Measurements from ENCODE around the gene GOLGA6L7.
A peak's percentile ranks its signal among the peaks of the same experiment; 100 is the strongest.
"Not testable (repeated sequence)": the region's sequence is repeated elsewhere in the genome, so short reads cannot be mapped to it uniquely, and the experiment has no call there.

Gene GOLGA6L7

GRCh38 chr15:28871168-28871567, 22.7 kb upstream of the GOLGA6L7 start:
- DNase-seq (ENCODE audit: low spot score) (no peak), ATAC-seq (ENCODE audit: low read depth) (no peak)
- Histone ChIP-seq H3K9me3 (ENCODE audit: severe bottlenecking) (no peaks in the 10 kb centered on the region), H3K4me1 (ENCODE audit: insufficient read depth, poor library complexity, severe bottlenecking) (no peaks in the 10 kb centered on the region), H3K36me3 (ENCODE audit: low read depth) (no peaks in the 10 kb centered on the region), H3K4me3 (ENCODE audit: severe bottlenecking) (no peak overlapping the region), H3K27me3 (ENCODE audit: insufficient read depth, poor library complexity, severe bottlenecking) (no peaks in the 10 kb centered on the region), H3K27ac (ENCODE audit: poor library complexity, severe bottlenecking) (no peak overlapping the region)
- TF ChIP-seq CTCF (IDR thresholded peaks at IDR 0.05; ENCODE audit: poor library complexity, severe bottlenecking) = no peak

DNA sequence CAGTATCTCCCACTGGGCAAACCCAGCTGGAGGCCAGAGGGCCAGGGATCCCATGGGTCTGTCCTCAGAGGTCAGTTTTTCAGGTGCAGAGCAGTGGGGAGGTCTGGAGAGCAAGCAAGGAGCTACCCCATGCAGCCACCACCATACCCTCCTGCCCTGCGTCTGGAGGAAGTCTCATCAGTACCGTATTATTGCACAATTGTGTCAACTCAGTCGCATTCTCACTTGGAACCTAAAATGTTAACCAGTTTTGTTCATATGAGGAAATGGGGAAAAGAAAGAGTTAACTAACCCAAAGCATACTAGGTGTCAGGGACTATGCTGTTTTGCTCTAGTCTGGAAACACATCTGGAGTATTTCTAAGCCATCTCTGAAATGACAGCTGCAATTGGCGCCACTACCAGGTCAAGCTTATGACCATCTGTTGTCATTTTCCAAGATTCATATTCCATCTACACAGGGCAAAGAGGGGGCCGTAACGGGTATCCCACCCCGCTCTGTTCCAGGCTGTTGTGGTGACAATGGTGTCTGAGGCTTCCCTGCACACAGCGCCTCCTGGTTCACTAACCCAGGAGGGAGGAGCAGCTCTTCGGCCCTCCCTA, 20.4 kb upstream of the GOLGA6L7 start:
- no peak overlapping the region for H3K27ac ChIP-seq (ENCODE audit: poor library complexity, severe bottlenecking)
- H3K27me3 ChIP-seq (ENCODE audit: insufficient read depth, poor library complexity, severe bottlenecking) = no peaks in the 10 kb centered on the region
- H3K4me1 ChIP-seq (ENCODE audit: insufficient read depth, poor library complexity, severe bottlenecking) = no peaks in the 10 kb centered on the region
- DNase-seq (ENCODE audit: low spot score) (no peak), ATAC-seq (ENCODE audit: low read depth) (no peak)
- TF ChIP-seq CTCF (IDR thresholded peaks at IDR 0.05; ENCODE audit: poor library complexity, severe bottlenecking) = no peak
- no peak overlapping the region for H3K4me3 ChIP-seq (ENCODE audit: severe bottlenecking)
- no peaks in the 10 kb centered on the region for H3K9me3 ChIP-seq (ENCODE audit: severe bottlenecking)
- no peaks in the 10 kb centered on the region for H3K36me3 ChIP-seq (ENCODE audit: low read depth)

DNA sequence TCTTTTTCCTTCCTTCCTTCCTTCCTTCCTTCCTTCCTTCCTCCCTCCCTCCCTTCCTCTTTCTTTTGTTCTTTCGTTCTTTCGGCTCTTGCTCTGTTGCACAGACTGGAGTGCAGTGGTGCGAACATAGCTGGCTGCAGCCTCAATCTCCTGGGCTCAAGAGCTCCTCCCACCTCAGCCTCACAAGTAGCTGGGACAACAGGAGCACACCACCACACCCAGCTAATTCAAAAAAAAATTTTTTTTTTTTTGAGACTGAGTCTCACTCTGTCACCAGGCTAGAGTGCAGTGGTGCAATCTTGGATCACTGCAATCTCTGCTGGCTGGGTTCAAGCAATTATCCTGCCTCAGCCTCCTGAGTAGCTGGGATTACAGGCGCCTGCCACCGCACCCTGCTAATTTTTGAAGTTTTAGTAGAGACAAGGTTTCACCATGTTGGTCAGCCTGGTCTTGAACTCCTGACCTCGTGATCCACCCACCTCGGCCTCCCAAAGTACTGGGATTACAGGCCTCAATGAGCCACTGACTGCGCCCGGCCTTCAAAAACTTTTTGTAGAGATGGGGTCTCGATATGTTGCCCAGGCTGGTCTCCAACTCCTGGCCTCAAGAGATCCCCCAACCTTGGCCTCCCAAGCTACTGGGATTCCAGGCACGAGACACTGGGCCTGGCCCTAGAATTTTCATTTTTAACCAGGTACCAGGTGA, 13.3 kb upstream of the GOLGA6L7 start:
- not testable (repeated sequence) for H3K9me3 ChIP-seq (ENCODE audit: severe bottlenecking); H3K4me3 ChIP-seq (ENCODE audit: severe bottlenecking); H3K36me3 ChIP-seq (ENCODE audit: low read depth); ATAC-seq (ENCODE audit: low read depth); DNase-seq (ENCODE audit: low spot score); H3K27me3 ChIP-seq (ENCODE audit: insufficient read depth, poor library complexity, severe bottlenecking); H3K27ac ChIP-seq (ENCODE audit: poor library complexity, severe bottlenecking); H3K4me1 ChIP-seq (ENCODE audit: insufficient read depth, poor library complexity, severe bottlenecking)

DNA sequence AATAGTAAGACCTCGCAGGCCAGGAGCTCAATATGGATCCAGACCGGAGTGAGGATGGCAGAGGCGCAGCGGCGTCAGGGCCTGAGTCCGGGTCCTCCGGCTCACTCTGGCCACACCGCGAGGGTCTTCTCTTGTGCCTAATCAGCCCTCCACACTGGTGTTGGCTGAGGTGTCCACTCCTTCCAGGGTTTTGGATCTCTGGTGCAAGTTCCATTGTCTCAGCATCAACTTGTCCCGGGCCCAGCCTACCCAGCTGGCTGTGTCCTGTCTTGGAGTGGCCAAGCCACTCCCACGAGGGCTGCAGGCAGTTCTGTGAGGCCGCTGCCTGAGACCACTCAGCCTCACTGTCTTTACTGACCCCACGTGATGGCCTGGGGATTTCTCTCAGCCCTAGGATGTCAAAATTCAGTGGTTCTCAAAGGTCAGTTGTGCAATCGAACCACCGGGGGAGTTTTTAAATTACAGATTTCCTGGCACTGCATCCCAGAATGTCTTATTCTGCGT, 12.6 kb upstream of the GOLGA6L7 start:
- Histone ChIP-seq H3K4me3 (ENCODE audit: severe bottlenecking) (no peak overlapping the region), H3K4me1 (ENCODE audit: insufficient read depth, poor library complexity, severe bottlenecking) (no peaks in the 10 kb centered on the region), H3K36me3 (ENCODE audit: low read depth) (no peaks in the 10 kb centered on the region), H3K9me3 (ENCODE audit: severe bottlenecking) (no peaks in the 10 kb centered on the region), H3K27ac (ENCODE audit: poor library complexity, severe bottlenecking) (no peak overlapping the region), H3K27me3 (ENCODE audit: insufficient read depth, poor library complexity, severe bottlenecking) (no peaks in the 10 kb centered on the region)
- no peak for ATAC-seq (ENCODE audit: low read depth)
- DNase-seq (ENCODE audit: low spot score) = no peak
- no peak for TF ChIP-seq CTCF (IDR thresholded peaks at IDR 0.05; ENCODE audit: poor library complexity, severe bottlenecking)

DNA sequence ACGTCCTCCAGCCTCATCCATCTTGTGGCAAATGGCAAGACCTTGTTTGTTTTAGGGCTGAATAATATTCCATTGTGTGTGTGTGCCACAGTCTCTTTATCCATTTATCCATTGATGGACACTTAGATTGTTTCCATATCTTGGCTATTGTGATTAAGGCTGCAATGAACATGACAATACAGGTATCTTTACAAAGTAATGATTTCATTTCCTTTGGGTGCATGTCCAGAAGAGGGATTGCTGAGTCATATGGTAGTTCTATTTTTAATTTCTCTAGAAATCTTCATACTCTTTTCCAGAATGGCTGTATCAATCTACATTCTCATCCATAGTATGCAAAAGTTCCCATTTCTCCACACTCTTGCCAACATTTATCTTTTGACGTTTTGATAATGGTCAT, 6.1 kb upstream of the GOLGA6L7 start:
- not testable (repeated sequence) for H3K4me1 ChIP-seq (ENCODE audit: insufficient read depth, poor library complexity, severe bottlenecking); H3K4me3 ChIP-seq (ENCODE audit: severe bottlenecking); DNase-seq (ENCODE audit: low spot score); H3K27ac ChIP-seq (ENCODE audit: poor library complexity, severe bottlenecking); H3K36me3 ChIP-seq (ENCODE audit: low read depth); H3K9me3 ChIP-seq (ENCODE audit: severe bottlenecking); H3K27me3 ChIP-seq (ENCODE audit: insufficient read depth, poor library complexity, severe bottlenecking)
- peak; percentile 58; the same call in 2 of the 3 replicates for ATAC-seq (ENCODE audit: low read depth)

- H3K27me3 ChIP-seq (ENCODE audit: insufficient read depth, poor library complexity, severe bottlenecking); ATAC-seq (ENCODE audit: low read depth); H3K4me1 ChIP-seq (ENCODE audit: insufficient read depth, poor library complexity, severe bottlenecking); H3K9me3 ChIP-seq (ENCODE audit: severe bottlenecking); H3K36me3 ChIP-seq (ENCODE audit: low read depth); H3K4me3 ChIP-seq (ENCODE audit: severe bottlenecking); DNase-seq (ENCODE audit: low spot score); H3K27ac ChIP-seq (ENCODE audit: poor library complexity, severe bottlenecking): not testable (repeated sequence)
Measured at GRCh38 chr15:28853654-28854053, 5.2 kb upstream of the GOLGA6L7 start.

GRCh38 chr15:28849766-28850165, 1.3 kb upstream of the GOLGA6L7 start:
- H3K27ac ChIP-seq (ENCODE audit: poor library complexity, severe bottlenecking); H3K36me3 ChIP-seq (ENCODE audit: low read depth); ATAC-seq (ENCODE audit: low read depth); DNase-seq (ENCODE audit: low spot score); H3K9me3 ChIP-seq (ENCODE audit: severe bottlenecking); H3K27me3 ChIP-seq (ENCODE audit: insufficient read depth, poor library complexity, severe bottlenecking); H3K4me1 ChIP-seq (ENCODE audit: insufficient read depth, poor library complexity, severe bottlenecking); H3K4me3 ChIP-seq (ENCODE audit: severe bottlenecking): not testable (repeated sequence)

DNA sequence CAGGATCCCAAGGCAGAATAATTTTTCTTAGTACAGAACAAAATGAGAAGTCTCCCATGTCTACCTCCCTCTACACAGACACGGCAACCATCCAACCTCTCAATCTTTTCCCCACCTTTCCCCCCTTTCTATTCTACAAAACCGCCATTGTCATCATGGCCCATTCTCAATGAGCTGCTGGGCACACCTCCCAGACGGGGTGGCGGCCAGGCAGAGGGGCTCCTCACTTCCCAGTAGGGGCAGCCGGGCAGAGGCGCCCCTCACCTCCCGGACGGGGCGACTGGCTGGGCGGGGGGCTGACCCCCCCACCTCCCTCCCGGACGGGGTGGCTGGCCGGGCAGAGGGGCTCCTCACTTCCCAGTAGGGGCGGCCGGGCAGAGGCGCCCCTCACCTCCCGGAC, 827 bp upstream of the GOLGA6L7 start:
- H3K27ac ChIP-seq (ENCODE audit: poor library complexity, severe bottlenecking); H3K4me3 ChIP-seq (ENCODE audit: severe bottlenecking); H3K27me3 ChIP-seq (ENCODE audit: insufficient read depth, poor library complexity, severe bottlenecking); H3K4me1 ChIP-seq (ENCODE audit: insufficient read depth, poor library complexity, severe bottlenecking); DNase-seq (ENCODE audit: low spot score); H3K36me3 ChIP-seq (ENCODE audit: low read depth); ATAC-seq (ENCODE audit: low read depth); H3K9me3 ChIP-seq (ENCODE audit: severe bottlenecking): not testable (repeated sequence)

GRCh38 chr15:28847959-28848358, 485 bp downstream of the GOLGA6L7 start:
- H3K4me3 ChIP-seq (ENCODE audit: severe bottlenecking); H3K9me3 ChIP-seq (ENCODE audit: severe bottlenecking); H3K27ac ChIP-seq (ENCODE audit: poor library complexity, severe bottlenecking); DNase-seq (ENCODE audit: low spot score); H3K36me3 ChIP-seq (ENCODE audit: low read depth); ATAC-seq (ENCODE audit: low read depth); H3K4me1 ChIP-seq (ENCODE audit: insufficient read depth, poor library complexity, severe bottlenecking); H3K27me3 ChIP-seq (ENCODE audit: insufficient read depth, poor library complexity, severe bottlenecking): not testable (repeated sequence)

All from RWPE2 (cell line).